Osteoblast (primary cell): ENCODE measurements around the gene PIK3R3. TPM values are rescaled to one million over a fixed set of nuclear protein-coding genes. Genes with fewer than 3 reads are reported as not detected.
"Not testable (repeated sequence)": the region's sequence is repeated elsewhere in the genome, so short reads cannot be mapped to it uniquely, and the experiment has no call there.

Experiments
- DNase-seq: peaks from one replicate; pipeline ENCODE4 v3.0.0; 2011; ENCODE audit warnings: low spot score, mixed read lengths; ENCODE audit not compliant: insufficient read length; ENCODE audit errors: missing footprints
- H2AFZ ChIP-seq: 2 replicates; pipeline ENCODE4 v1.6.0; 2011; ENCODE audit warnings: mild to moderate bottlenecking, low read length
- H3K27ac ChIP-seq: 2 replicates; pipeline ENCODE4 v1.5.1; 2011; ENCODE audit warnings: mild to moderate bottlenecking, low read depth, low read length, moderate library complexity
- H3K27me3 ChIP-seq: 2 replicates; pipeline ENCODE4 v1.6.0; 2012; ENCODE audit warnings: mild to moderate bottlenecking, control low read depth, inconsistent platforms, low read length, moderate library complexity; ENCODE audit not compliant: insufficient read depth
- H3K36me3 ChIP-seq: 2 replicates; pipeline ENCODE4 v1.5.1; 2011; ENCODE audit warnings: mild to moderate bottlenecking, low read length, control low read depth, moderate library complexity; ENCODE audit not compliant: insufficient read depth
- H3K4me1 ChIP-seq: 2 replicates; pipeline ENCODE4 v1.5.1; 2011; ENCODE audit warnings: mild to moderate bottlenecking, low read length, control low read depth, moderate library complexity; ENCODE audit not compliant: insufficient read depth
- H3K4me2 ChIP-seq: 2 replicates; pipeline ENCODE4 v1.6.0; 2011; ENCODE audit warnings: mild to moderate bottlenecking, low read length; ENCODE audit not compliant: insufficient read depth
- H3K4me3 ChIP-seq: fragments of 200-600 bp; sonication (generic); 3 replicates; pipeline ENCODE4 v1.5.1; 2012; ENCODE audit warnings: mild to moderate bottlenecking, low read length, inconsistent platforms; ENCODE audit not compliant: insufficient read depth
- H3K79me2 ChIP-seq: 2 replicates; pipeline ENCODE4 v1.6.0; 2012; ENCODE audit warnings: mild to moderate bottlenecking, low read length, control low read depth, inconsistent platforms; ENCODE audit not compliant: insufficient read depth
- H3K9me3 ChIP-seq: 2 replicates; pipeline ENCODE4 v1.5.1; 2011; ENCODE audit warnings: low read depth, low read length, control low read depth
- H4K20me1 ChIP-seq: 2 replicates; pipeline ENCODE4 v1.6.0; 2012; ENCODE audit warnings: mild to moderate bottlenecking, low read length, control low read depth; ENCODE audit not compliant: insufficient read depth
- total RNA-seq: library from RNA; depleted of rRNA; stranded (reverse); fragments of >200 nt; gene quantifications from 2 replicates; pipeline ENCODE4 v1.2.3, GENCODE V29; 2012
- TF ChIP-seq, protein P1 (sequence below): IDR thresholded peaks from 2 replicates; pipeline ENCODE4 v1.5.1; 2011; ENCODE audit warnings: mild to moderate bottlenecking, low read depth, low read length, moderate library complexity; ENCODE audit errors: extremely low read depth

PIK3R3 gene
- total RNA-seq, 1 donor, result 4.0 TPM

DNA sequence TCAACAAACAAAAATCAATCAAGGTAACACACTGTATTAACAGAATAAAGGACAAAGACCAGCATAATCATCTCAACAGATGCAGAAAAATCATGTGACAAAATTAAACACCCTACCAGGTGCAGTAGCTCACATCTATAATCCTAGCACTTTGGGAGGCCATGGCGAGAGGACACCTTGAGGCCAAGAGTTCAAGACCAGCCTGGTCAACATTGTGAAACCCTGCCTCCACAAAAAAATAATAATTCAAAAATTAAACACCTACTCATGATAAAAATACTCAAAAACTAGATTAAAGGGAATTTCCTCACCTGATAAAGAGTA is 35.3 kb downstream of the PIK3R3 start:
- H4K20me1 ChIP-seq, result no peaks in the 10 kb centered on the region

DNA sequence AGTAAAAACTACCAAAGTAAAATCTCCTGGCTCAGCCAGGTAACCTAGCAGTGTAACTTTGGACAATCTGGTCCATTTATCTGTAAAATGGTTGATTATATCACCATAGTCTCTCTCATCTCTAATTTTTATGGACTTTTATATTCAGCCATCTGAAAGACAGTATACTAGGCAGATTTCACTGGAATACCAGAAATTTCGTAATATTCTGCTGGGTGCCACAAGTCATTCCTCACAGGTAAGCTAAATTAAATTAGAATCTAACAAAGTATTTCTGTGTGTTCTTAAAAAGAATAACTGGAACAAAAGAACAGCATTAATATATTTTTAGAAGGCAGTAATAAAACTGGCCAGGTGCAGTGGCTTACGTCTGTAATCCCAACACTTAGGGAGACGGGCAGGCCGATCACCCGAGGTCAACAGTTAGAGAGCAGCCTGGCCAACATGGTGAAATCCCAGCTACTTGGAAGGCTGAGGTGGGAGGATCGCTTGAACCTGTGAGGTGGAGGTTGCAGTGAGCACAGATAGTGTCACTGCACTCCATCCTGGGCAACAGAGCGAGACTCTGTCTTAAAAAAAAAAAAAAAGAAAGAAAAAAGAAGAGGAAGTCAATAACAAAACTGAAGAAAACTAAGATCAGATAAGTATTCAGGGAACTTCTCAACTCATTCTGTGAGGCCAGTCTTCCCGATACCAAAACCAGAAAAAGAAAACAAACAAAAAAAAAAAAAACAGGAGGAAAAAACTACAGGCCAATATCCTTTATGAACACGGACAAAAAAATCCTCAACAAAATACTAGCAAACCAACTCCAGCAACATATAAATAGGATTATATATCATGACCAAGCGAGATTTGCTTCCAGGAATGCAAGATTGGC is 35.9 kb downstream of the PIK3R3 start:
- H3K4me1 ChIP-seq, result no peaks in the 10 kb centered on the region
- no peak overlapping the region for H3K4me3 ChIP-seq
- H3K4me2 ChIP-seq, result no peak overlapping the region
- no peaks in the 10 kb centered on the region for H3K36me3 ChIP-seq
- no peak overlapping the region for H2AFZ ChIP-seq
- no peak for DNase-seq
- TF ChIP-seq, protein P1, sequence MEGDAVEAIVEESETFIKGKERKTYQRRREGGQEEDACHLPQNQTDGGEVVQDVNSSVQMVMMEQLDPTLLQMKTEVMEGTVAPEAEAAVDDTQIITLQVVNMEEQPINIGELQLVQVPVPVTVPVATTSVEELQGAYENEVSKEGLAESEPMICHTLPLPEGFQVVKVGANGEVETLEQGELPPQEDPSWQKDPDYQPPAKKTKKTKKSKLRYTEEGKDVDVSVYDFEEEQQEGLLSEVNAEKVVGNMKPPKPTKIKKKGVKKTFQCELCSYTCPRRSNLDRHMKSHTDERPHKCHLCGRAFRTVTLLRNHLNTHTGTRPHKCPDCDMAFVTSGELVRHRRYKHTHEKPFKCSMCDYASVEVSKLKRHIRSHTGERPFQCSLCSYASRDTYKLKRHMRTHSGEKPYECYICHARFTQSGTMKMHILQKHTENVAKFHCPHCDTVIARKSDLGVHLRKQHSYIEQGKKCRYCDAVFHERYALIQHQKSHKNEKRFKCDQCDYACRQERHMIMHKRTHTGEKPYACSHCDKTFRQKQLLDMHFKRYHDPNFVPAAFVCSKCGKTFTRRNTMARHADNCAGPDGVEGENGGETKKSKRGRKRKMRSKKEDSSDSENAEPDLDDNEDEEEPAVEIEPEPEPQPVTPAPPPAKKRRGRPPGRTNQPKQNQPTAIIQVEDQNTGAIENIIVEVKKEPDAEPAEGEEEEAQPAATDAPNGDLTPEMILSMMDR, result no peak
- no peaks in the 10 kb centered on the region for H3K27me3 ChIP-seq
- no peaks in the 10 kb centered on the region for H4K20me1 ChIP-seq
- no peaks in the 10 kb centered on the region for H3K79me2 ChIP-seq
- no peaks in the 10 kb centered on the region for H3K9me3 ChIP-seq
- H3K27ac ChIP-seq, result no peak overlapping the region

More for the DNA sequence above, 35.3 kb downstream of the PIK3R3 start:
- Histone ChIP-seq H3K4me3 (no peak overlapping the region), H3K79me2 (no peaks in the 10 kb centered on the region), H2AFZ (no peak overlapping the region), H3K27ac (no peak overlapping the region), H3K9me3 (no peaks in the 10 kb centered on the region), H3K36me3 (no peaks in the 10 kb centered on the region), H3K27me3 (no peaks in the 10 kb centered on the region), H3K4me2 (no peak overlapping the region), H3K4me1 (no peaks in the 10 kb centered on the region)
- DNase-seq, result no peak
- TF ChIP-seq, protein P1, result no peak

DNA sequence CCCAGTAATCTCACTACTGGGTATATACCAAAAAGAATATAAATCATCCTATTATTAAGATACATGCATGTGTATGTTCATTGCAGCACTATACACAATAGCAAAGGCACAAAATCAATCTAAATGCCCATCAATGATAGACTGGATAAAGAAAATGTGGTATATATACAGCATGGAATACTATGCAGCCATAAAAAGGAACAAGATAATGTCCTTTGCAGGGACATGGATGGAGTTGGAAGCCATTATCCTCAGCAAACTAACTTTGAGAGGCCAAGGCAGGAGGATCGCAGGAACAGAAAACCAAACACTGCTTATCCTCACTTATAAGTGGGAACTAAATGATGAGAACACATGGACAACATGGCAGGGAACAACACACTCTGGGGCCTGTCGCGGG is 37.3 kb downstream of the PIK3R3 start:
- not testable (repeated sequence) for H2AFZ ChIP-seq

DNA sequence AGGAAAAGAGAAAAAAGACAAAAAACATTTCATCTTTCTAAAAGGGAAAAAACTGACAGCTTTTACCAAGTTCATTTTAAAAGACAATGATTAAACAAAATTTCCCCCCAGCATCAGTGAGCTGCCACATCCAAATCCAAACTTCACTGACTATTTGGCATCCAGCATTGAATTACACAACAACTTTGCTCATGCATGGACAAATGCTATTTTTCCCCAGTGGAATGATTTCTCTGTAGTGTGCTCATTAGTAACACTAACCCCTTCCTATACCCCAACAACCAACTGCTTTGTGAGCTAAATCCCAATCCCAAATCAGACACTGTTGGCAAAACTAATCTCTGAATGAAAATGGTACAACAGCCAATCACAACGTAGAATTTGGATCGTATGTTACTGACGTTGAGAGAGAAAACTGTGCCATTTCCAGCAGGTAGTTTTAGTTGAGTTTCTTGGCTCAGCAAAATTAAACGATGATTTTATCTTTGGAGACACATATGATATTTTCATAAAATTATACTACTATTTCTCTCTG is 37.9 kb downstream of the PIK3R3 start:
- TF ChIP-seq, protein P1, result no peak
- H3K79me2 ChIP-seq, result no peaks in the 10 kb centered on the region
- H3K27me3 ChIP-seq, result no peaks in the 10 kb centered on the region
- H3K27ac ChIP-seq, result no peak overlapping the region
- H4K20me1 ChIP-seq, result no peaks in the 10 kb centered on the region
- DNase-seq, result no peak
- no peaks in the 10 kb centered on the region for H3K36me3 ChIP-seq
- no peaks in the 10 kb centered on the region for H3K9me3 ChIP-seq
- H3K4me1 ChIP-seq, result no peaks in the 10 kb centered on the region
- peak overlapping the region; percentile 36 for H3K4me2 ChIP-seq
- no peak overlapping the region for H3K4me3 ChIP-seq
- peak overlapping the region; percentile 76 for H2AFZ ChIP-seq

More for the DNA sequence above, 37.3 kb downstream of the PIK3R3 start:
- H3K27ac ChIP-seq, DNase-seq, H3K27me3 ChIP-seq, H3K4me3 ChIP-seq, H3K4me1 ChIP-seq, H3K36me3 ChIP-seq, H4K20me1 ChIP-seq, H3K4me2 ChIP-seq, H3K79me2 ChIP-seq, H3K9me3 ChIP-seq: not testable (repeated sequence)

DNA sequence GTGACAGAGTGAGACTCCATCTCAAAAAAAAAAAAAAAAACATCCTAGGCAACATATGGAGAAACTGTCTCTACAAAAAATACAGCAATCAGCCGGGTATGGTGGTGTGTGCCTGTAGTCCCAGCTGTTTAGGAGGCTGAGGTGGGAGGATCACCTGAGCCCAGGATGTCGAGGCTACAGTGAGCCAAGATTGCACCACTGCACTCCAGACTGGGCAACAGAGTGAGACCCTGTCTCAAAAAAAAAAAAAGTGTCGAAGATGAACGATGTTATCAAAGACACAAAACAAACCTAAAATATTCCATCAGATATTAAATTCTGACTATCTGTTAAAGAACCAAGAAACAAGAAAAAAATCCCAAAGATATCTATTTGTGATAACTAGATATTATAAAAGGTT is 38.6 kb downstream of the PIK3R3 start:
- not testable (repeated sequence) for H3K27ac ChIP-seq, H3K4me1 ChIP-seq, H3K9me3 ChIP-seq, H2AFZ ChIP-seq, DNase-seq, H3K79me2 ChIP-seq, H4K20me1 ChIP-seq, H3K36me3 ChIP-seq, H3K27me3 ChIP-seq, H3K4me2 ChIP-seq, H3K4me3 ChIP-seq
